OCI-LY1 (cell line): ENCODE results near the gene PDGFRB.

ENCODE experiments used
- H2AFZ ChIP-seq: fragments of 200-600 bp; sonication (generic), shearing (Covaris generic); 2 replicates; pipeline ENCODE4 v1.6.0; 2014; ENCODE audit warnings: antibody characterized with exemption, mild to moderate bottlenecking, low read length
- H3F3A ChIP-seq: fragments of 200-600 bp; sonication (generic), shearing (Covaris generic); 2 replicates; pipeline ENCODE4 v1.6.0; 2014; ENCODE audit warnings: mild to moderate bottlenecking, antibody characterized with exemption, low read length, moderate library complexity; ENCODE audit not compliant: insufficient read depth
- H3K27ac ChIP-seq: fragments of 200-600 bp; sonication (generic); 2 replicates; pipeline ENCODE4 v1.5.1; 2014; ENCODE audit warnings: low read length, mixed run types, mild to moderate bottlenecking, low read depth; ENCODE audit not compliant: poor library complexity, severe bottlenecking
- H3K27me3 ChIP-seq: fragments of 200-600 bp; sonication (generic); 2 replicates; pipeline ENCODE4 v1.6.0; 2014; ENCODE audit warnings: antibody characterized with exemption, mild to moderate bottlenecking, low read length, moderate library complexity; ENCODE audit not compliant: insufficient read depth
- H3K36me3 ChIP-seq: fragments of 200-600 bp; sonication (generic); 2 replicates; pipeline ENCODE4 v1.6.1; 2014; ENCODE audit warnings: mild to moderate bottlenecking, antibody characterized with exemption, low read length, moderate library complexity, mixed read lengths; ENCODE audit not compliant: insufficient read depth
- H3K4me1 ChIP-seq: fragments of 200-600 bp; sonication (generic); 2 replicates; pipeline ENCODE4 v1.5.1; 2014; ENCODE audit warnings: mild to moderate bottlenecking, low read length, moderate library complexity; ENCODE audit not compliant: insufficient read depth, severe bottlenecking
- H3K4me2 ChIP-seq: fragments of 200-600 bp; sonication (generic), shearing (Covaris generic); 2 replicates; pipeline ENCODE4 v1.6.1; 2014; ENCODE audit warnings: low read length
- H3K4me3 ChIP-seq: fragments of 200-600 bp; sonication (generic); 2 replicates; pipeline ENCODE4 v1.5.1; 2014; ENCODE audit warnings: low read length, low read depth, mild to moderate bottlenecking, mixed read lengths; ENCODE audit not compliant: poor library complexity, severe bottlenecking
- H3K79me2 ChIP-seq: fragments of 200-600 bp; shearing (Covaris generic); 2 replicates; pipeline ENCODE4 v1.6.1; 2016; ENCODE audit warnings: mixed run types, low read length, mixed read lengths; ENCODE audit not compliant: insufficient read depth
- H3K9ac ChIP-seq: fragments of 200-600 bp; sonication (generic), shearing (Covaris generic); 2 replicates; pipeline ENCODE4 v1.6.1; 2014; ENCODE audit warnings: mild to moderate bottlenecking, low read length, mixed read lengths
- H3K9me2 ChIP-seq: fragments of 200-600 bp; sonication (generic), shearing (Covaris generic); 2 replicates; pipeline ENCODE4 v1.6.1; 2014; ENCODE audit warnings: low read depth, mild to moderate bottlenecking, low read length, mixed read lengths
- H3K9me3 ChIP-seq: fragments of 200-600 bp; shearing (Covaris generic); 2 replicates; pipeline ENCODE4 v1.6.1; 2014; ENCODE audit warnings: low read length, mixed read lengths
- H4K20me1 ChIP-seq: fragments of 200-600 bp; sonication (generic), shearing (Covaris generic); 2 replicates; pipeline ENCODE4 v1.6.0; 2016; ENCODE audit warnings: mild to moderate bottlenecking, low read length; ENCODE audit not compliant: insufficient read depth
- CTCF ChIP-seq: fragments of 200-600 bp; sonication (generic), shearing (Covaris generic); IDR thresholded peaks from 2 replicates; pipeline ENCODE4 v1.5.1; 2017; ENCODE audit warnings: mild to moderate bottlenecking, antibody characterized with exemption, low read length, moderate library complexity, mixed read lengths
- EZH2 ChIP-seq: fragments of 200-600 bp; sonication (generic), shearing (Covaris generic); IDR thresholded peaks from 2 replicates; pipeline ENCODE4 v1.8.0; 2017; ENCODE audit warnings: borderline replicate concordance, mixed run types, mild to moderate bottlenecking, antibody characterized with exemption, low read length, moderate library complexity, mixed read lengths

PDGFRB gene

GRCh38 chr5:150080696-150081435, 74.8 kb downstream of the PDGFRB start:
- no peak overlapping the region for H2AFZ ChIP-seq
- TF ChIP-seq EZH2 (no peak), CTCF (no peak)
- H3F3A ChIP-seq, result no peaks in the 10 kb centered on the region
- no peaks in the 10 kb centered on the region for H3K36me3 ChIP-seq
- no peaks in the 10 kb centered on the region for H3K4me1 ChIP-seq
- no peaks in the 10 kb centered on the region for H4K20me1 ChIP-seq
- H3K9me3 ChIP-seq, result no peaks in the 10 kb centered on the region
- H3K9me2 ChIP-seq, result no peaks in the 10 kb centered on the region
- H3K27ac ChIP-seq, result no peak overlapping the region
- H3K79me2 ChIP-seq, result no peaks in the 10 kb centered on the region
- no peak overlapping the region for H3K4me3 ChIP-seq
- no peak overlapping the region for H3K9ac ChIP-seq
- H3K27me3 ChIP-seq, result peaks cover 13% of the 10 kb centered on the region
- H3K4me2 ChIP-seq, result no peak overlapping the region

- no peak overlapping the region for H3K4me2 ChIP-seq
- H3K79me2 ChIP-seq, result no peaks in the 10 kb centered on the region
- H3K4me3 ChIP-seq, result no peak overlapping the region
- H3K9me2 ChIP-seq, result no peaks in the 10 kb centered on the region
- H3K27me3 ChIP-seq, result peaks cover 6% of the 10 kb centered on the region; the same call in 1 of the 2 replicates
- H3K9me3 ChIP-seq, result no peaks in the 10 kb centered on the region
- H3K27ac ChIP-seq, result no peak overlapping the region
- H4K20me1 ChIP-seq, result no peaks in the 10 kb centered on the region
- no peak overlapping the region for H3K9ac ChIP-seq
- no peaks in the 10 kb centered on the region for H3K4me1 ChIP-seq
- no peaks in the 10 kb centered on the region for H3K36me3 ChIP-seq
- no peak overlapping the region for H2AFZ ChIP-seq
- no peaks in the 10 kb centered on the region for H3F3A ChIP-seq
- TF ChIP-seq CTCF, result no peak
- no peak for TF ChIP-seq EZH2
Measured at GRCh38 chr5:150079909-150080461, 75.7 kb downstream of the PDGFRB start.

- H3K79me2 ChIP-seq, result no peaks in the 10 kb centered on the region
- H3K9ac ChIP-seq, result no peak overlapping the region
- H3K9me3 ChIP-seq, result no peaks in the 10 kb centered on the region
- H3K4me1 ChIP-seq, result no peaks in the 10 kb centered on the region
- H3K4me2 ChIP-seq, result no peak overlapping the region
- TF ChIP-seq CTCF, result no peak
- no peak for TF ChIP-seq EZH2
- no peak overlapping the region for H2AFZ ChIP-seq
- H3K9me2 ChIP-seq, result no peaks in the 10 kb centered on the region
- H3K4me3 ChIP-seq, result no peak overlapping the region
- H4K20me1 ChIP-seq, result no peaks in the 10 kb centered on the region
- no peak overlapping the region for H3K27ac ChIP-seq
- no peaks in the 10 kb centered on the region for H3F3A ChIP-seq
- peaks cover 6% of the 10 kb centered on the region; the same call in 1 of the 2 replicates for H3K27me3 ChIP-seq
- H3K36me3 ChIP-seq, result no peaks in the 10 kb centered on the region
Measured at GRCh38 chr5:150078802-150079689, 76.6 kb downstream of the PDGFRB start.
